ENCODE data around the gene ARHGAP24. TPM values are rescaled to one million over a fixed set of nuclear protein-coding genes. Genes with fewer than 3 reads are reported as not detected.
A peak's percentile ranks its signal among the peaks of the same experiment; 100 is the strongest.

ARHGAP24 gene
- total RNA-seq, 1 donor from 2014 or later, result 11.1 TPM

GRCh38 chr4:85431156-85431555, 43.8 kb upstream of the ARHGAP24 start:
- TF ChIP-seq CTCF (IDR thresholded peaks at IDR 0.05; ENCODE audit: insufficient read depth, low read length, severe bottlenecking), result no peak
- FAIRE-seq (no peak), DNase-seq (ENCODE audit: low read depth) (peak; percentile 15)
- H3K36me3 ChIP-seq (ENCODE audit: control insufficient read depth, insufficient read depth, low read length), result no peaks in the 10 kb centered on the region
- H3K4me3 ChIP-seq (ENCODE audit: low read depth, low read length), result no peak overlapping the region
- H3K27me3 ChIP-seq (ENCODE audit: control insufficient read depth, insufficient read depth, low read length), result no peaks in the 10 kb centered on the region

- no peaks in the 10 kb centered on the region for H3K36me3 ChIP-seq (ENCODE audit: control insufficient read depth, insufficient read depth, low read length)
Measured at GRCh38 chr4:85431881-85432485, 43.0 kb upstream of the ARHGAP24 start.

DNA sequence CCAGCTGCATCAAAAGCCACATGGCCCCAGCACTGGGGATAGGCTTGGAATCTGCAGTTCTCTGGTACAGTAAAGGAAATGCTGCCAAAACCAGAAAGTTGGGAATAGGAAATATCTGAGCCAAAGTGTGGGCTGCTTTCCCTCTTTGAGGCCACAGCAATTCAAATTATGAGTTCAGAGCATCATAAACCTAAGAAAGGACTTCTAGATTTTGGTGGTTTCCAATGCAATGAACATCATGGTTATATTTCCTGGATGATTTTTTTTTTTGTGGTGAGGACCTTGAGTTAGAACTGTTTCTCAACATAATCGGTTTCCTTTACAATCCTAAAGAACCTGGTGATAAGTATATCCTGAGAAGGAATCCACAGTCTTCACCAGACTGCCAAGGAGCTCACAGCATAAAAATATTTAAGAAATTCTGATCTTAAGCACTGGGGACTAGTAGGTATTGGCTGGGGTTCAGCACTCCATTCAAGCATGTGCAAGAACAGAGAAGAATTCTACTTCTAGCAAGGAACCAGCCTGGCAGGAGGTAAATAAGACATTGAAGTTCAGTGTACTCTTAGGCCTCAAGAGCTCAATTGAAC, 29.8 kb upstream of the ARHGAP24 start:
- DNase-seq (ENCODE audit: low read depth) (no peak), FAIRE-seq (no peak)
- Histone ChIP-seq H3K27me3 (ENCODE audit: control insufficient read depth, insufficient read depth, low read length) (no peaks in the 10 kb centered on the region), H3K4me3 (ENCODE audit: low read depth, low read length) (no peak overlapping the region), H3K36me3 (ENCODE audit: control insufficient read depth, insufficient read depth, low read length) (no peaks in the 10 kb centered on the region)
- no peak for TF ChIP-seq CTCF (IDR thresholded peaks at IDR 0.05; ENCODE audit: insufficient read depth, low read length, severe bottlenecking)

More at GRCh38 chr4:85431881-85432485, 43.0 kb upstream of the ARHGAP24 start:
- no peaks in the 10 kb centered on the region for H3K27me3 ChIP-seq (ENCODE audit: control insufficient read depth, insufficient read depth, low read length)
- TF ChIP-seq CTCF (IDR thresholded peaks at IDR 0.05; ENCODE audit: insufficient read depth, low read length, severe bottlenecking), result no peak
- FAIRE-seq (no peak), DNase-seq (ENCODE audit: low read depth) (no peak)
- no peak overlapping the region for H3K4me3 ChIP-seq (ENCODE audit: low read depth, low read length)

GRCh38 chr4:85446141-85446861, 28.6 kb upstream of the ARHGAP24 start:
- TF ChIP-seq CTCF (IDR thresholded peaks at IDR 0.05; ENCODE audit: insufficient read depth, low read length, severe bottlenecking), result no peak
- Histone ChIP-seq H3K36me3 (ENCODE audit: control insufficient read depth, insufficient read depth, low read length) (no peaks in the 10 kb centered on the region), H3K4me3 (ENCODE audit: low read depth, low read length) (no peak overlapping the region), H3K27me3 (ENCODE audit: control insufficient read depth, insufficient read depth, low read length) (no peaks in the 10 kb centered on the region)
- DNase-seq (ENCODE audit: low read depth), result no peak
- no peak for FAIRE-seq

DNA sequence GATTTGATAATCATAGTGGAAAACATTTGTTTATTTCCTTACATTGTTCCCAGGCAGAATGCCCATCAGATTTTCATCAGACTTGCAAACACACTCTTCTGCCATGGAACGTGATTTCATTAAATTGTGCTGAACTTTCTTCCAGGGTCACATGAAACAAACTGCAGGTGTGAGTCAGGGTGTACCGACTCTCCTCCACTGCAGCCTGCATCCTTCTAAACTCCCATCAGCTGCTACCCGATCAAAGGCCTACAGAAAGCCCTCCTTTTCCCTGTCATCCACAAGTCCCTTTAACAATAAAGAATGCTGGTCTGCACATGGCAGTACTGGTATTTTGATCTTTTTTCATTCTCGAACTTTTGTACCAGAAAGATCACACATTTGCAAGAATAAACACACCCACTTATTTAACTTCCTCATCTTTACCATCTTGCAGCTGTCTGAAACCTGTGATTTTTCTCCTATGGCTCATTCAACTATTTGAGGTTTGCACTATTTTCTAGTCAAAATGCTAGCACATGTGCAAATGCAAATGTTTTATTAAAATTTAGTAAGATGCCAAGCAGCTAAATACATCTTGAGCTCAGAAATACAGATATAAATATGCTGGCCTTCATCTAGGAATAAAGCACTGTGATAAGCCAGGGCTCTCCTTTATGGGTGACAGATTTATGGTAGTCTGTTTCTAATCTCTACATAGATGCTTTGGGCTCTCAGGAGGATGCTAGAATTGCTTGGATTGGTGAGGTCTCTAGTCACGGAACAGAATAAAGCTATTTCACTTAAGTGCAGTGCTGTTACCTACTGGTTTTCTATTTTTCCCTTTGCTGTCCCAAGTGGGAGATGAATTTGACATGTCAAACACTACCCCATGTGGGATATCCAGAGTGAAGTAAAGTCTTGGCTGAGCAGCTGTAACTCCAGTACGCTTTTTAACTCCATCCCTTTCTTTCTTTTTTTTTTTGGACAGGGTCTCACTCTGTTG, 25.8 kb upstream of the ARHGAP24 start:
- no peak for DNase-seq (ENCODE audit: low read depth)
- FAIRE-seq, result no peak
- no peaks in the 10 kb centered on the region for H3K27me3 ChIP-seq (ENCODE audit: control insufficient read depth, insufficient read depth, low read length)
- H3K4me3 ChIP-seq (ENCODE audit: low read depth, low read length), result no peak overlapping the region
- no peaks in the 10 kb centered on the region for H3K36me3 ChIP-seq (ENCODE audit: control insufficient read depth, insufficient read depth, low read length)
- TF ChIP-seq CTCF (IDR thresholded peaks at IDR 0.05; ENCODE audit: insufficient read depth, low read length, severe bottlenecking), result no peak

Measured in bronchial epithelial cell (primary cell).